Measurements from ENCODE around the gene WRAP73. TPM values are rescaled to one million over a fixed set of nuclear protein-coding genes. Genes with fewer than 3 reads are reported as not detected.

Gene WRAP73
- polyA plus RNA-seq, 3 donors = 26.1 to 64.9 (median 33.2) TPM

- H3K36me3 Mint-ChIP-seq = peaks cover 0 to 2% of the 10 kb centered on the region in 2 donors
- no peak overlapping the region for H3K27ac ChIP-seq (ENCODE audit: low read depth in 1 of 2, low read length in 2 of 2)
- 77% methylated on average over 6 of the region's 14 CpGs for WGBS (ENCODE audit: insufficient coverage)
- H3K27me3 Mint-ChIP-seq (ENCODE audit: low read depth in 3 of 3) = peaks cover 3 to 19% (median 7%) of the 10 kb centered on the region in 3 donors
- no peak overlapping the region for H3K9ac ChIP-seq (ENCODE audit: insufficient read depth, low read length, poor library complexity, severe bottlenecking)
- no peaks in the 10 kb centered on the region for H3K27me3 ChIP-seq (ENCODE audit: control insufficient read depth in 2 of 2, insufficient read depth in 2 of 2, low read length in 2 of 2)
- DNase-seq = no peak
- no peak overlapping the region for H3K27ac Mint-ChIP-seq
- H2AFZ ChIP-seq (ENCODE audit: insufficient read depth, low read depth, low read length, poor library complexity, severe bottlenecking) = peak overlapping the region; percentile 62
- no peaks in the 10 kb centered on the region for H3K36me3 ChIP-seq (replicated peaks in 1 of 2; ENCODE audit: control insufficient read depth in 1 of 2, insufficient read depth in 2 of 2, low read length in 2 of 2)
- no peaks in the 10 kb centered on the region for H4K20me1 ChIP-seq (ENCODE audit: insufficient read depth, low read length)
- no peak overlapping the region for H3K4me3 Mint-ChIP-seq
- no peak overlapping the region for H3K4me2 ChIP-seq (replicated peaks; ENCODE audit: extremely low read depth, low read length, poor library complexity, severe bottlenecking)
- H3K4me3 ChIP-seq (replicated peaks in 1 of 3; ENCODE audit: low read depth in 2 of 3, low read length in 3 of 3) = no peak overlapping the region
- no peaks in the 10 kb centered on the region for H3K9me3 ChIP-seq (replicated peaks in 1 of 2; ENCODE audit: control insufficient read depth in 1 of 2, insufficient read depth in 1 of 2, low read length in 2 of 2)
- peaks cover 34 to 39% of the 10 kb centered on the region in 2 donors for H3K4me1 ChIP-seq (ENCODE audit: control insufficient read depth in 1 of 2, insufficient read depth in 2 of 2, low read length in 2 of 2)
- no peak for TF ChIP-seq CTCF (IDR thresholded peaks at IDR 0.05)
- H3K79me2 ChIP-seq (ENCODE audit: insufficient read depth, low read length) = no peaks in the 10 kb centered on the region
- H3K4me1 Mint-ChIP-seq = peaks cover 24% of the 10 kb centered on the region
- intact Hi-C loops (cut with micrococcal nuclease) = no loop called here
- no peaks in the 10 kb centered on the region for H3K9me3 Mint-ChIP-seq
Measured at GRCh38 chr1:3663999-3664699, 14.2 kb upstream of the WRAP73 start.

GRCh38 chr1:3662080-3662671 is 12.3 kb upstream of the WRAP73 start:
- Histone ChIP-seq H3K9me3 (replicated peaks in 1 of 2; ENCODE audit: control insufficient read depth in 1 of 2, insufficient read depth in 1 of 2, low read length in 2 of 2) (no peaks in the 10 kb centered on the region), H3K4me2 (replicated peaks; ENCODE audit: extremely low read depth, low read length, poor library complexity, severe bottlenecking) (no peak overlapping the region), H3K4me1 (ENCODE audit: control insufficient read depth in 1 of 2, insufficient read depth in 2 of 2, low read length in 2 of 2) (peaks cover 15 to 20% of the 10 kb centered on the region in 2 donors), H3K36me3 (replicated peaks in 1 of 2; ENCODE audit: control insufficient read depth in 1 of 2, insufficient read depth in 2 of 2, low read length in 2 of 2) (no peaks in the 10 kb centered on the region), H3K27ac (ENCODE audit: low read depth in 1 of 2, low read length in 2 of 2) (no peak overlapping the region), H3K79me2 (ENCODE audit: insufficient read depth, low read length) (no peaks in the 10 kb centered on the region), H3K27me3 (ENCODE audit: control insufficient read depth in 2 of 2, insufficient read depth in 2 of 2, low read length in 2 of 2) (peaks cover 0 to 10% of the 10 kb centered on the region in 2 donors), H2AFZ (ENCODE audit: insufficient read depth, low read depth, low read length, poor library complexity, severe bottlenecking) (no peak overlapping the region), H4K20me1 (ENCODE audit: insufficient read depth, low read length) (no peaks in the 10 kb centered on the region), H3K4me3 (replicated peaks in 1 of 3; ENCODE audit: low read depth in 2 of 3, low read length in 3 of 3) (no peak overlapping the region), H3K9ac (ENCODE audit: insufficient read depth, low read length, poor library complexity, severe bottlenecking) (no peak overlapping the region)
- DNase-seq = no peak
- TF ChIP-seq CTCF (IDR thresholded peaks at IDR 0.05) = no peak
- Mint-ChIP-seq H3K27ac (no peak overlapping the region), H3K9me3 (no peaks in the 10 kb centered on the region), H3K27me3 (ENCODE audit: low read depth in 3 of 3) (peaks cover 11 to 32% (median 16%) of the 10 kb centered on the region in 3 donors), H3K36me3 (peaks cover 0 to 2% of the 10 kb centered on the region in 2 donors), H3K4me3 (no peak overlapping the region), H3K4me1 (peaks cover 13% of the 10 kb centered on the region)
- 92% methylated on average over 12 of the region's 16 CpGs for WGBS (ENCODE audit: insufficient coverage)
- intact Hi-C loops (cut with micrococcal nuclease) = no loop called here

Measured in CD14-positive monocyte (primary cell).